GM12878 (cell line): ENCODE results near the gene VCAM1.

ENCODE experiments used
- CHD1 ChIP-seq: IDR thresholded peaks from 2 replicates; pipeline ENCODE4 v1.6.1; 2012; ENCODE audit warnings: low read depth, low read length, improper control_type of control experiment
- CTCF ChIP-seq, 3 experiments: IDR thresholded peaks in 2 of 3; conservative IDR thresholded peaks in 1 of 3; 2 replicates each; pipeline ENCODE4 v1.5.1; 2011; ENCODE audit warnings: low read depth in 3 of 3, low read length in 3 of 3, mild to moderate bottlenecking in 3 of 3, control low read depth in 2 of 3, moderate library complexity in 2 of 3, inconsistent platforms in 1 of 3, mixed read lengths in 1 of 3; ENCODE audit not compliant: control insufficient read depth in 2 of 3, insufficient read depth in 1 of 3; ENCODE audit errors: extremely low read depth in 1 of 3
- EZH2 ChIP-seq: IDR thresholded peaks from 2 replicates; pipeline ENCODE4 v1.6.1; 2012; ENCODE audit warnings: low read depth, mild to moderate bottlenecking, control low read depth, inconsistent platforms, low read length, borderline replicate concordance; ENCODE audit not compliant: control insufficient read depth
- NFIC ChIP-seq: IDR thresholded peaks from 2 replicates; pipeline ENCODE4 v1.6.1; 2012; ENCODE audit warnings: low read depth, mild to moderate bottlenecking, inconsistent platforms, low read length, moderate library complexity
- SUZ12 ChIP-seq: fragments of 200-600 bp; sonication (generic); IDR thresholded peaks from one replicate; pipeline ENCODE4 v1.6.1; 2018; ENCODE audit warnings: antibody characterized with exemption, mild to moderate bottlenecking; ENCODE audit not compliant: unreplicated experiment
- TBL1XR1 ChIP-seq: IDR thresholded peaks from 2 replicates; pipeline ENCODE4 v1.6.1; 2012; ENCODE audit warnings: low read depth, low read length, improper control_type of control experiment
- YY1 ChIP-seq: IDR thresholded peaks from 2 replicates; pipeline ENCODE4 v1.6.1; 2011; ENCODE audit warnings: low read depth, mild to moderate bottlenecking, low read length
- ZNF687 ChIP-seq: fragments of 450-650 bp; IDR thresholded peaks from 2 replicates; pipeline ENCODE4 v1.6.1; 2017; ENCODE audit warnings: mild to moderate bottlenecking, moderate library complexity

GRCh38 chr1:100785470-100786052 lies 66.0 kb downstream of the VCAM1 start:
- TF ChIP-seq SUZ12 (no peak), CHD1 (no peak), CTCF (IDR thresholded peaks at IDR 0.05 in 2 of 3, conservative IDR thresholded peaks at IDR 0.05 in 1 of 3; ENCODE audit: control insufficient read depth in 2 of 3, extremely low read depth in 1 of 3, insufficient read depth in 1 of 3, low read depth in 3 of 3, low read length in 3 of 3) (no peak), NFIC (no peak), TBL1XR1 (no peak), EZH2 (no peak), YY1 (no peak), ZNF687 (no peak)
